8988T (cell line): ENCODE data around the gene MBD3.
"Not testable (repeated sequence)": the region's sequence is repeated elsewhere in the genome, so short reads cannot be mapped to it uniquely, and the experiment has no call there.

ENCODE experiments used
- DNase-seq: peaks from one replicate; pipeline ENCODE4 v3.0.0; 2011

Gene MBD3

GRCh38 chr19:1568320-1569019 is 24.2 kb downstream of the MBD3 start, which contains the start of gene MEX3D:
TSS of gene MEX3D (minus strand) at chr19:1568325. CDS start at chr19:1568058, 267 bp downstream.
- DNase-seq, result peak; percentile 95

- DNase-seq, result no peak
These were observed 24.8 kb downstream of the MBD3 start for GRCh38 chr19:1567848-1568227.

GRCh38 chr19:1567116-1567847 is 25.4 kb downstream of the MBD3 start:
- DNase-seq, result no peak

GRCh38 chr19:1566392-1567115 is 26.1 kb downstream of the MBD3 start:
- no peak for DNase-seq

GRCh38 chr19:1563251-1563650 is 29.4 kb downstream of the MBD3 start:
- DNase-seq, result no peak

- DNase-seq, result no peak
These were observed 31.3 kb downstream of the MBD3 start for GRCh38 chr19:1561236-1561842.

- DNase-seq, result no peak
These were observed 32.3 kb downstream of the MBD3 start for GRCh38 chr19:1560286-1560882.

GRCh38 chr19:1558552-1558951 is 34.1 kb downstream of the MBD3 start:
- no peak for DNase-seq

GRCh38 chr19:1556390-1557070 is 36.1 kb downstream of the MBD3 start:
- no peak for DNase-seq

GRCh38 chr19:1555487-1556389 is 36.9 kb downstream of the MBD3 start:
- no peak for DNase-seq

- DNase-seq, result no peak
These were observed 37.7 kb downstream of the MBD3 start for GRCh38 chr19:1554968-1555367.

- no peak for DNase-seq
These were observed 39.2 kb downstream of the MBD3 start for GRCh38 chr19:1553415-1553814.

GRCh38 chr19:1551068-1552040 is 41.3 kb downstream of the MBD3 start:
- no peak for DNase-seq

GRCh38 chr19:1549332-1549945 is 43.2 kb downstream of the MBD3 start:
- DNase-seq, result no peak

GRCh38 chr19:1540365-1540925 is 52.2 kb downstream of the MBD3 start:
- DNase-seq, result no peak

GRCh38 chr19:1539749-1540148 is 52.9 kb downstream of the MBD3 start:
- DNase-seq, result not testable (repeated sequence)

- no peak for DNase-seq
These were observed 53.7 kb downstream of the MBD3 start for GRCh38 chr19:1538978-1539377.

- DNase-seq, result not testable (repeated sequence)
These were observed 57.0 kb downstream of the MBD3 start for GRCh38 chr19:1535699-1536098.

GRCh38 chr19:1534972-1535371 is 57.7 kb downstream of the MBD3 start:
- DNase-seq, result no peak
